PC-9 (cell line): ENCODE data around the gene KCNAB3. TPM values are rescaled to one million over a fixed set of nuclear protein-coding genes. Genes with fewer than 3 reads are reported as not detected.

Experiments used
- BruUV-seq: library from RNA; stranded (reverse); fragments of 400-500 nt; replicated peaks from 2 replicates; lab custom pipeline; 2021; lab: Mats Ljungman, UMichigan
- CTCF ChIA-PET: fragments of 300-600 bp; sonication (Branson Sonifier 250); formaldehyde crosslinking; loops from one replicate; lab custom pipeline; 2022; ENCODE audit warnings: antibody characterized with exemption; lab: Charles Lee
- POLR2A ChIA-PET: fragments of 300-600 bp; sonication (Branson Sonifier 250); formaldehyde crosslinking; loops from one replicate; lab custom pipeline; 2022; ENCODE audit warnings: antibody characterized with exemption; ENCODE audit not compliant: unreplicated experiment; lab: Charles Lee
- DNase-seq, 2 experiments: peaks; one replicate each; pipeline versions ENCODE4 v3.0.0 to v3.0.0-alpha.2; 2015 to 2022; ENCODE audit warnings: mixed read lengths in 1 of 2
- H2AFZ ChIP-seq: fragments of 200-600 bp; sonication (generic); 2 replicates; pipeline ENCODE4 v1.8.1; 2017; ENCODE audit warnings: antibody characterized with exemption
- H3F3A ChIP-seq: fragments of 200-600 bp; sonication (generic); 2 replicates; pipeline ENCODE4 v1.8.1; 2017; ENCODE audit warnings: antibody characterized with exemption, mild to moderate bottlenecking, low read depth; ENCODE audit not compliant: insufficient read depth
- H3K27ac ChIP-seq: fragments of 200-600 bp; sonication (generic); 2 replicates; pipeline ENCODE4 v1.6.1; 2016; ENCODE audit warnings: mixed run types
- H3K27me3 ChIP-seq: fragments of 200-600 bp; sonication (generic); 2 replicates; pipeline ENCODE4 v1.6.1; 2016; ENCODE audit warnings: low read depth, mixed run types; ENCODE audit not compliant: insufficient read depth
- H3K36me3 ChIP-seq: fragments of 200-600 bp; sonication (generic); 2 replicates; pipeline ENCODE4 v1.6.1; 2016; ENCODE audit warnings: low read depth, mixed run types
- H3K4me1 ChIP-seq: fragments of 200-600 bp; sonication (generic); replicated peaks from 2 replicates; pipeline ENCODE4 v1.6.1; 2016; ENCODE audit warnings: mixed run types; ENCODE audit not compliant: insufficient read depth
- H3K4me2 ChIP-seq: fragments of 200-600 bp; sonication (generic); 2 replicates; pipeline ENCODE4 v1.6.1; 2017; ENCODE audit warnings: mixed run types
- H3K4me3 ChIP-seq: fragments of 200-600 bp; sonication (generic); 2 replicates; pipeline ENCODE4 v1.6.1; 2016; ENCODE audit warnings: mixed run types
- H3K79me2 ChIP-seq: fragments of 200-600 bp; sonication (generic); 2 replicates; pipeline ENCODE4 v1.6.1; 2017; ENCODE audit warnings: low read depth, mixed run types
- H3K9me2 ChIP-seq: fragments of 200-600 bp; sonication (generic); 2 replicates; pipeline ENCODE4 v1.8.1; 2017; ENCODE audit warnings: mild to moderate bottlenecking; ENCODE audit not compliant: insufficient read depth
- H3K9me3 ChIP-seq: fragments of 200-600 bp; sonication (generic); 2 replicates; pipeline ENCODE4 v1.8.1; 2016; ENCODE audit warnings: low read depth; ENCODE audit not compliant: insufficient read depth
- H4K20me1 ChIP-seq: fragments of 200-600 bp; sonication (generic); 2 replicates; pipeline ENCODE4 v1.8.1; 2017; ENCODE audit not compliant: insufficient read depth
- EZH2 ChIP-seq: fragments of 200-600 bp; sonication (generic); IDR thresholded peaks from 2 replicates; pipeline ENCODE4 v1.8.0; 2017; ENCODE audit warnings: antibody characterized with exemption, low read depth
- intact Hi-C: fragments of 100-400 bp; cut with micrococcal nuclease; formaldehyde crosslinking; loops from one replicate; pipeline ENCODE4 v1.10.0; 2022; ENCODE audit not compliant: unreplicated experiment
- total RNA-seq: library from RNA; stranded (reverse); gene quantifications from 2 replicates; pipeline ENCODE4 v1.2.3, GENCODE V29; 2021
- TF ChIP-seq, protein P1 (sequence below): fragments of 200-600 bp; sonication (generic); conservative IDR thresholded peaks from 2 replicates; pipeline ENCODE4 v1.6.1; 2017; ENCODE audit warnings: mixed run types, antibody characterized with exemption, mild to moderate bottlenecking, moderate library complexity

KCNAB3 gene
- total RNA-seq, 1 experiment from 2014 or later, result 13.8 TPM

DNA sequence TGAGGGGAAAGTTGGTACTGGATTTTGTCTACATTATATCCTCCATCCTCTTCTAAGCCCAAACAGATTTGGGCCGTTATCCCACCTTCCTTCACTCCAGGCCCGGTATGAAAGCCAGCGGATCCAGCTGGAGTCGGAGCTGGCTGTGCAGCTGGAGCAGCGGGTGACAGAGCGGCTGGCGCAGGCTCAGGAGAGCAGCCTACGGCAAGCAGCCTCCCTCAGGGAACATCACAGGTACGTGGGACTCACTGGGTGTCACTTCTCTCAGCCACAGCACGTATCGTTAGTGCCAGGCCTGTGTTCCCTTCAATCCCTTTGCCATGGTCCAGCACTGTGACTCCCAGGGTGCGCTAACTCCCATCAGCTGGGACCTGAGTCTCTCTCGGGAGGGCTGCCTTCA lies 13.6 kb upstream of the KCNAB3 start:
- TF ChIP-seq, protein P1, sequence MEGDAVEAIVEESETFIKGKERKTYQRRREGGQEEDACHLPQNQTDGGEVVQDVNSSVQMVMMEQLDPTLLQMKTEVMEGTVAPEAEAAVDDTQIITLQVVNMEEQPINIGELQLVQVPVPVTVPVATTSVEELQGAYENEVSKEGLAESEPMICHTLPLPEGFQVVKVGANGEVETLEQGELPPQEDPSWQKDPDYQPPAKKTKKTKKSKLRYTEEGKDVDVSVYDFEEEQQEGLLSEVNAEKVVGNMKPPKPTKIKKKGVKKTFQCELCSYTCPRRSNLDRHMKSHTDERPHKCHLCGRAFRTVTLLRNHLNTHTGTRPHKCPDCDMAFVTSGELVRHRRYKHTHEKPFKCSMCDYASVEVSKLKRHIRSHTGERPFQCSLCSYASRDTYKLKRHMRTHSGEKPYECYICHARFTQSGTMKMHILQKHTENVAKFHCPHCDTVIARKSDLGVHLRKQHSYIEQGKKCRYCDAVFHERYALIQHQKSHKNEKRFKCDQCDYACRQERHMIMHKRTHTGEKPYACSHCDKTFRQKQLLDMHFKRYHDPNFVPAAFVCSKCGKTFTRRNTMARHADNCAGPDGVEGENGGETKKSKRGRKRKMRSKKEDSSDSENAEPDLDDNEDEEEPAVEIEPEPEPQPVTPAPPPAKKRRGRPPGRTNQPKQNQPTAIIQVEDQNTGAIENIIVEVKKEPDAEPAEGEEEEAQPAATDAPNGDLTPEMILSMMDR, result no peak
- no peak for TF ChIP-seq EZH2
- no peak for DNase-seq
- ChIA-PET POLR2A (no interaction called here), CTCF (no interaction called here)
- no peaks in the 10 kb centered on the region for H3K27me3 ChIP-seq
- intact Hi-C loops, result no loop called here
- H3K36me3 ChIP-seq, result no peaks in the 10 kb centered on the region
- H3K4me1 ChIP-seq, result no peaks in the 10 kb centered on the region
- H3K27ac ChIP-seq, result no peak overlapping the region
- H3K4me2 ChIP-seq, result no peak overlapping the region
- no peaks in the 10 kb centered on the region for H4K20me1 ChIP-seq
- no peaks in the 10 kb centered on the region for H3K9me2 ChIP-seq
- H2AFZ ChIP-seq, result no peak overlapping the region
- H3K4me3 ChIP-seq, result no peak overlapping the region
- H3K9me3 ChIP-seq, result no peaks in the 10 kb centered on the region
- BruUV-seq, result no TSS peak
- H3K79me2 ChIP-seq, result no peaks in the 10 kb centered on the region
- no peaks in the 10 kb centered on the region for H3F3A ChIP-seq

DNA sequence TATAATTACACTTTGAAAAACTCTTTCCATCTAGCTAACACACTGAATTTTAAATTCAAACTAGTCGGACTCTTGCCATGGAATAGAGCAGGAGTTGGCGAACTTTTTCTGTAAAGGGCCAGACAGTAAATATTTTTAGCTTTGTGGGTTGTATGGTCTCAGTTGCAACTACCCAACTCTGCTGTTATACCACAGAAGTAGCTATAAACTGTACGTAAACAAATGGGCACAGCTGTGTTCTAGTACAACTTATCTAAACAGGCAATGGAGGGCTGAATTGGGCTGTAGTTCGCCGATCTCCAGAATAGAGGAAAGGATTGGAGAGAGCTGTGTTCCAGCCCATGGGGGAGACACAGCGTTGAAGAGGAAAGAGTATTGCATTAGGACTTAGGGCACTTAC lies 11.1 kb upstream of the KCNAB3 start:
- H3K36me3 ChIP-seq, result no peaks in the 10 kb centered on the region
- CTCF ChIA-PET, result interaction anchor here (0.5 kb wide), 1 partner anchor 103 kb away, joined by 3 read pairs; no protein-coding TSS in a partner anchor
- TF ChIP-seq, protein P1, result no peak
- TF ChIP-seq EZH2, result no peak
- BruUV-seq, result TSS peak; percentile 1
- no peaks in the 10 kb centered on the region for H3K27me3 ChIP-seq
- no peak overlapping the region for H3K27ac ChIP-seq
- no peak overlapping the region for H3K4me3 ChIP-seq
- intact Hi-C loops, result no loop called here
- no peaks in the 10 kb centered on the region for H3K4me1 ChIP-seq
- no peaks in the 10 kb centered on the region for H3F3A ChIP-seq
- H4K20me1 ChIP-seq, result no peaks in the 10 kb centered on the region
- POLR2A ChIA-PET, result no interaction called here
- H2AFZ ChIP-seq, result no peak overlapping the region
- H3K9me3 ChIP-seq, result no peaks in the 10 kb centered on the region
- no peak overlapping the region for H3K4me2 ChIP-seq
- DNase-seq, result no peak
- H3K79me2 ChIP-seq, result no peaks in the 10 kb centered on the region
- no peaks in the 10 kb centered on the region for H3K9me2 ChIP-seq

DNA sequence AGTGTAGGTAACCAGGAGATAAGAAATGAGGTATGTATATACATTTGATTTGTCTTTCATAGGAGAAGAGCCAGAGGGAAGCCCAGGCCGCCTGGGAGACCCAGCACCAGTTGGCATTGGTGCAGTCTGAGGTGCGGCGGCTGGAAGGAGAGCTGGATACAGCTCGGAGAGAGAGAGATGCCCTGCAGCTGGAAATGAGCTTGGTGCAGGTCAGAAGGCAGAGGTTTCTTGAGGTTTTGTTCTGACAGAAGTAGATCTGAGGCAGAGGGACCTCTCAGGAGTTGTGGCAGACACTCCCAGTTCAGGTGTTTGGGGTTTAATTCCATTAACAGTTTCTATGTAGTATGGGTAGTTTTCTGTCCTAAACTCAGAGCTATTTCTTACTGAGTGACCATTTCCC lies 10.4 kb upstream of the KCNAB3 start:
- no TSS peak for BruUV-seq
- Histone ChIP-seq H3K27ac (no peak overlapping the region), H3K4me2 (no peak overlapping the region), H3K36me3 (no peaks in the 10 kb centered on the region), H4K20me1 (no peaks in the 10 kb centered on the region), H3K9me2 (no peaks in the 10 kb centered on the region), H3K4me3 (no peak overlapping the region), H3K9me3 (no peaks in the 10 kb centered on the region), H3K27me3 (no peaks in the 10 kb centered on the region), H3K79me2 (no peaks in the 10 kb centered on the region), H3F3A (no peaks in the 10 kb centered on the region), H3K4me1 (no peaks in the 10 kb centered on the region), H2AFZ (no peak overlapping the region)
- TF ChIP-seq, protein P1, result no peak
- no peak for TF ChIP-seq EZH2
- intact Hi-C loops, result no loop called here
- ChIA-PET CTCF (interaction anchor here (0.5 kb wide), 2 partner anchors 50 to 104 kb away, joined by 3 read pairs; no protein-coding TSS in a partner anchor), POLR2A (interaction anchor here (0.6 to 0.7 kb wide), 2 partner anchors 12 to 333 kb away, joined by 4 to 5 read pairs; no protein-coding TSS in a partner anchor)
- no peak for DNase-seq
